ENCODE measurements around the gene TPD52L1.
A peak's percentile ranks its signal among the peaks of the same experiment; 100 is the strongest.

TPD52L1 gene

DNA sequence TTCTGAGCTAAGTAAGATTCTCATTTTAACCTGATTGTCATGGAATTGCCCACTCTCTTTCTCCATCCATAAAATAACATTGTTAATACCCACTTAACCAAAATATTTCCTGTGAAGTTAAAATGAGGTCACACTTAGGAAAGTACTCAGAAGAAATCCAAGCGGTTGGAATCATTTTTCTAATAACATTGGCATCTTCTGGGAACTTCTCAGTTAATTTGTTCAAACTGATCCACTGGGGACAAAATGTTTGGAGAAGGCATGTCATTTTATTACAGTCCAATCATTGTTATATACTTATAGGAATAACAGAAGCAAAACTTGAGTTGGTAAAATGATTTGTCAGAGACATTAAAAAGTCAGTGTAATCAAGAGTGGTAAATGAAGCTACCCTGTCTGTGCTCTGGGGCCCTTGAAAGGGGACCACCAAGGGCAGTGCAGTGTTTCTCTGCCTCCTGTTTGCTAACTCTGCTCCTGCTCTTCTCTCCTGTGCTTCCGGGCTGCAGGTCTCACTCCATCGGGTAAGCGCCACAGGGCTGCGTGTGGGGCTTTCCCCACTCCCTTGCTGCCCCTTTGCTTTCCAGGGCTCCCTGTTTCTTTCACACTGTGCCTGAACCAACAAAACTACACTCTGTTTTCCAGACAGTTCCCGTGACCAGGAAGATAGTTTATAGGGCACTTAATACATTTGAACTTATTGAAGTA, 98.1 kb downstream of the TPD52L1 start:
- H3K4me1 Mint-ChIP-seq: no peaks in the 10 kb centered on the region
- H3K9me3 Mint-ChIP-seq: no peaks in the 10 kb centered on the region
- no peak for ATAC-seq
- H3K4me3 Mint-ChIP-seq: no peak overlapping the region
- no peak overlapping the region for H3K27ac Mint-ChIP-seq
- H3K36me3 Mint-ChIP-seq: no peaks in the 10 kb centered on the region
- H3K27me3 Mint-ChIP-seq: peaks cover 4% of the 10 kb centered on the region

DNA sequence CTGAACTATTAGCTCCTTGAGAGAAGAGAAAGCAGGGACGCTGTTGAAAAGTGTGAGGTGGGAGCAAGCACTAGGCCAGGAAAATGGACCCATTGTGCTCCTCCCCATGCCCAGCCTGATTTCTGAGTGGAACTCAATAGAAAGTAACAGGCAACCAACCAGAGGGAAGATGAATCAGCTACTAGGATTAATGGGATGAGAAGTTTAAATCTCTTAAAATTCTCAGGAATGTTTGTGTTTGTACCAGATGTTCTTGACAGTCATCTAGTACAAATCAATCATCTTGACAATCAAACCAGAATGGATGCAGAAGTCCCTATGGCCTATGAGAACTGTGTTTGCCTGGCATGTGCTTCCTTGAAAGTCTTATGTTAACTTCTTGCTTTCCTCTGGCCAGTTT, 99.3 kb downstream of the TPD52L1 start:
- Mint-ChIP-seq H3K4me3 (no peak overlapping the region), H3K9me3 (no peaks in the 10 kb centered on the region), H3K27ac (no peak overlapping the region), H3K27me3 (no peaks in the 10 kb centered on the region), H3K4me1 (no peaks in the 10 kb centered on the region), H3K36me3 (no peaks in the 10 kb centered on the region)
- no peak for ATAC-seq

GRCh38 chr6:125253881-125254280, 100.3 kb downstream of the TPD52L1 start:
- Mint-ChIP-seq H3K27me3 (no peaks in the 10 kb centered on the region), H3K4me1 (no peaks in the 10 kb centered on the region), H3K9me3 (no peaks in the 10 kb centered on the region), H3K27ac (no peak overlapping the region), H3K4me3 (no peak overlapping the region), H3K36me3 (no peaks in the 10 kb centered on the region)
- no peak for ATAC-seq

DNA sequence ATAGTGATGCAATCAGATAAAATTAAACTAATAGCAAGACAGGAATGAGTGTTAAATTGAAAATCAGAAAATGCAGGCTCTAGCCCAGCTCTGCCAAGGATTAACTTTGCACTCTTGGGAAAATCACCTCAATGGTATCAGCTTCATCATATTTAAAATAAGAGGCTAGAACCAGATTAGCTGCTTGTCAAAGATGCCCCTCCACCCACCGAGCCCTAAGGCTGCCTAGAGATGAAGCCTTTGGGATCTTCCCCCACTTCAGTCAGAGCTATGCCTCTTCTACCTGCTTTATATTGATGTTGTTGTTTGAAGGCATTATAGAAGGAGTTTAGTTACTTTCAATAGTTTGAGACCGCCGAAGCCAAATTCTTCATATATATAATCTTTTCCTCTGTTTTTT, 100.7 kb downstream of the TPD52L1 start:
- no peak overlapping the region for H3K27ac Mint-ChIP-seq
- H3K4me1 Mint-ChIP-seq: no peaks in the 10 kb centered on the region
- H3K27me3 Mint-ChIP-seq: no peaks in the 10 kb centered on the region
- H3K36me3 Mint-ChIP-seq: no peaks in the 10 kb centered on the region
- no peaks in the 10 kb centered on the region for H3K9me3 Mint-ChIP-seq
- no peak for ATAC-seq
- no peak overlapping the region for H3K4me3 Mint-ChIP-seq

DNA sequence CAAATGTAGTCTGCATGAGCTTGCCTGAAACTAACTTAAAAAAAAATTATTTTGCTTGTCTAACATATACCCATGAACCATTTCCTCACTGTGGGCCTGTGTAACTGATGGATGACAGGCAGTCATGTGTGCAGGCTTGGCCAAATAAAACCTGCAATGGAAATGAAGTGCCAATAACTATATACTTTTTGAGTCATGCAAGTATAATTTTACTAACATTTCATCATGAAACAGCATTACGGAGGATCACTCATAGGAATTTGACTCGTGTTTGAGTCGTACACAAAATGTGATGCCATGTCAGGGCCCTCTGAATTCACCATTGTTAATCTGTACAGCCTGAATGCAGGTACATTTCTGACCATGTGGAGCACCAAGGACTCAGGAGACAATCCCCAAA, 101.6 kb downstream of the TPD52L1 start:
- Mint-ChIP-seq H3K27ac (no peak overlapping the region), H3K36me3 (no peaks in the 10 kb centered on the region), H3K4me3 (no peak overlapping the region), H3K27me3 (no peaks in the 10 kb centered on the region), H3K4me1 (no peaks in the 10 kb centered on the region), H3K9me3 (no peaks in the 10 kb centered on the region)
- ATAC-seq: no peak

GRCh38 chr6:125257351-125257750, 103.8 kb downstream of the TPD52L1 start:
- no peak overlapping the region for H3K4me3 Mint-ChIP-seq
- H3K9me3 Mint-ChIP-seq: no peaks in the 10 kb centered on the region
- no peaks in the 10 kb centered on the region for H3K27me3 Mint-ChIP-seq
- no peak for ATAC-seq
- no peak overlapping the region for H3K27ac Mint-ChIP-seq
- no peaks in the 10 kb centered on the region for H3K36me3 Mint-ChIP-seq
- no peaks in the 10 kb centered on the region for H3K4me1 Mint-ChIP-seq

GRCh38 chr6:125258651-125259353, 105.2 kb downstream of the TPD52L1 start:
- ATAC-seq: peak; percentile 69
- no peaks in the 10 kb centered on the region for H3K9me3 Mint-ChIP-seq

GRCh38 chr6:125259354-125259736, 105.8 kb downstream of the TPD52L1 start:
- H3K4me1 Mint-ChIP-seq: no peaks in the 10 kb centered on the region
- no peaks in the 10 kb centered on the region for H3K36me3 Mint-ChIP-seq

More at GRCh38 chr6:125258651-125259353, 105.2 kb downstream of the TPD52L1 start:
- Mint-ChIP-seq H3K4me1 (no peaks in the 10 kb centered on the region), H3K27ac (no peak overlapping the region), H3K27me3 (no peaks in the 10 kb centered on the region), H3K4me3 (no peak overlapping the region), H3K36me3 (no peaks in the 10 kb centered on the region)

DNA sequence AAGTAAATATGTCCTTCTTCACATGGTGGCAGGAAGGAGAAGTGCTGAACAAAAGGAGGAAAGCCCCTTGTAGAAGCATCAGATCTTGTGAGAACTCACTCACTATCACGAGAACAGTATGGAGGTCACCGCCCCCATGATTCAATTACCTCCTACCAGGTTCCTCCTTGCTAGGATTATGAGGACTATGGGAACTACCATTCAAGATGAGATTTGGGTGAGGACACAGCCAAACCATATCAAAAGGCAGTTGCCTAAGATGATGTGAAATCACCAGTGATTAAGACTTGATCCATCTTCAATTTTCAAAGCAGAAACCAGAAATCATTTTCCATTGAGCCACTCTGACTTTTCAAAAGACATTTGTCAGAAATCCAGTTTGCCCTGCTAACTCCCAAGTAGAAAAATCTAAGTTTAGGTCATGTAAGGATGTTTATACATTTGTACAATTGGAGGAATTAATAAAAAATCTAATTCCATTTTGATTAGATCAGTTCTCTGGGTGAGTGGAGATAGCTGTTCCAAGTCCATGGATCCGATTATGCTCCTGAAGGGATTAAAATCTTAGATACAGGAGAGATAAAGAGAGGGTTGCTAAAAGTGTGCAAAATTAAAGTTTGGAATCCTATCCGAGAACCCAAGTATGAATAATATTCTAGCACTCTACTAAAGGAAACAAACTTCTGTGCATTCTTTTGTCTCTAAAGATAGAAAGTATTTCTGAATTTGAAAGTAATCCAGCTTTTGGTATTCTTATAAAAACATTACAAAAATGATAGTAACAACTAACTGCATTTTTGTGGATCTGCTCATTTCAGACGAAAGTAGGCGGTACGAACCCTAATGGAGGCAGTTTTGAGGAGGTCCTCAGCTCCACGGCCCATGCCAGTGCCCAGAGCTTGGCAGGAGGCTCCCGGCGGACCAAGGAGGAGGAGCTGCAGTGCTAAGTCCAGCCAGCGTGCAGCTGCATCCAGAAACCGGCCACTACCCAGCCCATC, 108.7 kb downstream of the TPD52L1 start:
- no peaks in the 10 kb centered on the region for H3K9me3 Mint-ChIP-seq
- H3K4me3 Mint-ChIP-seq: no peak overlapping the region
- no peaks in the 10 kb centered on the region for H3K36me3 Mint-ChIP-seq

More at GRCh38 chr6:125259354-125259736, 105.8 kb downstream of the TPD52L1 start:
- H3K27me3 Mint-ChIP-seq: no peaks in the 10 kb centered on the region
- H3K4me3 Mint-ChIP-seq: no peak overlapping the region
- no peak for ATAC-seq
- no peak overlapping the region for H3K27ac Mint-ChIP-seq
- no peaks in the 10 kb centered on the region for H3K9me3 Mint-ChIP-seq

DNA sequence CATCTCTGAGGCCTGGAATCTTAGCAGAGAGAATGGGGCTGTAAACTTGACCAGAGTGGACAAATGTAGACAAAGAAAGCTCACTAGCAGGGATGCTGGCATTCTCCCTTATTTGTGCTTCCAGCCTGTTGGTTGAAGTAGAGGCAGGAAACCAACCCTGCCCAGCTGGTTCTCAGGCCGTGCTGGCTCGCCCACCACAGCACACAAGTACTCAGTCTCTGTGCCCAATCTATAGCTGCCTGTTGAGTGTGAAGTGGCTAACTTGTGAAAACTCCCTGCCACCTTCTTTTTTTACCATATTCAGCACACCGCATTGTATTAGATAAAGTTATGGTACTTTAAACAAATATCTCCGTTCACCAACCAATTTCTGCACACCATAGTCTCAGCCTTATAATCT, 110.9 kb downstream of the TPD52L1 start:
- Mint-ChIP-seq H3K9me3 (no peaks in the 10 kb centered on the region), H3K36me3 (no peaks in the 10 kb centered on the region), H3K27me3 (no peaks in the 10 kb centered on the region), H3K27ac (no peak overlapping the region), H3K4me1 (no peaks in the 10 kb centered on the region), H3K4me3 (no peak overlapping the region)
- no peak for ATAC-seq

More for the DNA sequence above, 108.7 kb downstream of the TPD52L1 start:
- H3K27me3 Mint-ChIP-seq: no peaks in the 10 kb centered on the region
- H3K4me1 Mint-ChIP-seq: no peaks in the 10 kb centered on the region
- H3K27ac Mint-ChIP-seq: no peak overlapping the region
- ATAC-seq: no peak

DNA sequence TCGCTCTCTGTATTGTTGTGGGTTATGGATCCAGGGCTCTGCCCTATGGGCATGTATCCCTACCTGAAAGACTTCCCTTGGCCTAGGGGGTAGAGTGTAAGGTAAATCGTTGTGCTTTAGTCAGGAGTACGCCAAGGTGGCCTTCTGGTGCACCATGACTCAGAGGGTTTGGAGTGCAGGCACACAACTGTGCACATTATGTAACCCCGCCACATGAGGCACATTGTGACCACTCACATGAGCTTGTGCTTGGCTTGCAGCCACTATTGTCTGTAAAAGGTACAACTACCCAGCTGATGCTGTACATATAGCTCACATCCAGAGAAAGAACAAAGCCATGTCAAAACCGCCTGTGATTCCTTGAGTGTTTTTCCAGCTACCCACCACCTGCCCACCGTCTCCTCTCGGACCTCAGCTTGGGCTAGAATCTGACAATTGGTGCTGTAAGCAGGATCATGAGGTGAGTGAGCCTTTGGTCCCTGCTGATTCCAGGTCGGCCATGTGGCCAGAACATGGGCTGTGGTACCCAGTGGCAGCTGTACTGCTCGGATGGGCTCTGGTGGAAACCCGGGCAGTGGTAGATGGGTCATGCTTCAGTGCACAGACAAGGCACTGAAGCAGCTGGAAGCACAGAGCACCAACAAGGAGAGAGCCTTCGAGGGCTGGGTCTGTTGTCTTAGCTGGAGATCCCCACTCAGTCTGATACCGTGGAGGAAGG, 114.4 kb downstream of the TPD52L1 start:
- no peaks in the 10 kb centered on the region for H3K4me1 Mint-ChIP-seq
- H3K4me3 Mint-ChIP-seq: no peak overlapping the region
- peaks cover 15% of the 10 kb centered on the region for H3K36me3 Mint-ChIP-seq
- no peaks in the 10 kb centered on the region for H3K9me3 Mint-ChIP-seq
- no peak overlapping the region for H3K27ac Mint-ChIP-seq
- no peaks in the 10 kb centered on the region for H3K27me3 Mint-ChIP-seq
- no peak for ATAC-seq

DNA sequence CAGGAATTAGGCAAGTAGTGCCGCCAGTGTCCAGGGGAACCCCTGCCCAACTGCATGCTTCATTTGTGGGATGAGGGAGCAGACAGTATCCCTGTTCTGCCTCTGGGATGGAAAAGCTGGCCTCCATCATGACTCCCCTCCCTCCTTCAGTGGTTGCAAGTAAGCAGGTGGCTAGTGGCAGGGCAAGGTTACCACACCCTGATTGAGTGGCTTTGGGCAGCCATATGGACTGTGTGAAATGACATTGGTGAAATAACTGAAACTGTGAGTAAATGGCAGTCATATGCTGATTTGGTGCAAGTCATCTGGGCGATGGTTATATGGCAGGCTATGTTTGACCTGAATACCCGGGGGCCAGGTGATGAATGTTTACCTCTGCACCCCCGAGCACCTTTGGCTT, 115.2 kb downstream of the TPD52L1 start:
- no peak overlapping the region for H3K4me3 Mint-ChIP-seq
- no peak for ATAC-seq
- H3K36me3 Mint-ChIP-seq: peaks cover 23% of the 10 kb centered on the region
- H3K9me3 Mint-ChIP-seq: no peaks in the 10 kb centered on the region
- no peak overlapping the region for H3K27ac Mint-ChIP-seq
- no peaks in the 10 kb centered on the region for H3K27me3 Mint-ChIP-seq
- no peaks in the 10 kb centered on the region for H3K4me1 Mint-ChIP-seq

DNA sequence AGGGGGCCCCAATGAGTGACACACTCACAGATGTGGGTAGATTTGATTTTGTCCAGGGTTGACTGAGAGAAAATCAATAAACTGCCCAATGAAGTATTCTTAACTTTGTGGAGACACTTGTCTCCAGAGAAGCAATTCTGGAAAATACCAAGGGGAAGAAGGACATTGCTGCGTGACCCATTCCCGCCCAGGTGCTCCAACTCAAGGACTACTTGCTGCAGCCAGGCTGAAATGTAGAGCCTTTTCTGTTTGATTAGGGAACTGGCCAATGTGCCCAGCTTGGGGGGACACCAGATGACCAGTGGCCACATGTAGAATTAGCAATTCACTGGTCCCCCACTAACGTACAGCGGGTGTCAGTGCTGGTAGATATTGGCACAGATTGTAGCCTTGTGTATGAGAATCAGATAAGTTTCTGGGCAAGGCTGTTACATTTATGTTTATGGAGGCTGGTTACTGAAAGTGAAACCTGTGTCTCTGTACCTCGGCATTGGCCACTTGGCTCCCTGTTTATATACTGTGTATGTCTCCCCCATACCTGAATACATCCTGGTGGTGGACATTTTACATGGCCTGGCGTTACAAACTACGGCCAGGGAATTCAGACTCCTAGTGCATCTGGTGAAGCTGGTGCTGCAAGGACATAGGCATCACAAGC, 115.9 kb downstream of the TPD52L1 start:
- no peak for ATAC-seq
- H3K36me3 Mint-ChIP-seq: peaks cover 30% of the 10 kb centered on the region
- H3K4me3 Mint-ChIP-seq: no peak overlapping the region
- no peaks in the 10 kb centered on the region for H3K9me3 Mint-ChIP-seq
- H3K4me1 Mint-ChIP-seq: no peaks in the 10 kb centered on the region
- H3K27ac Mint-ChIP-seq: no peak overlapping the region
- no peaks in the 10 kb centered on the region for H3K27me3 Mint-ChIP-seq

DNA sequence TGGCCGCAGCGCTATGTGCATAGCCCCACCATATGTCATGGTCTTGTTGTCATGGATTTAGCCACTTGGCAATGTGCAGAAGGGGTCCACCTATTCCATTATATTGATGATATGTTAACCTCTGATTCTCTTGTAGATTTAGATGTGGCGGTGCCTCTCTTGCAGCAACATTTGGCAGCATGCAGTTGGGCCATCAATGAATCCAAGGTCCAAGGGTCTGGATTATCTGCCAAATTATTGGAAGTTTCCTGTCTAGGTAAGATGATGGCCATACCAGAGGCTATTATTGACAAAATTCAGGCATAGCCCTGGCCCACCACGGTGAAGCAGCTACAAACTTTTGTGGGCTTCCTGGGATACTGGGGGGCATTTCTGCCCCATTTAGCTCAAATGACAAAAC, 116.8 kb downstream of the TPD52L1 start:
- H3K9me3 Mint-ChIP-seq: no peaks in the 10 kb centered on the region
- no peaks in the 10 kb centered on the region for H3K4me1 Mint-ChIP-seq
- H3K27me3 Mint-ChIP-seq: no peaks in the 10 kb centered on the region
- peaks cover 37% of the 10 kb centered on the region for H3K36me3 Mint-ChIP-seq
- no peak overlapping the region for H3K4me3 Mint-ChIP-seq
- H3K27ac Mint-ChIP-seq: no peak overlapping the region
- no peak for ATAC-seq
